ENCODE measurements around the gene KBTBD13. TPM values are rescaled to one million over a fixed set of nuclear protein-coding genes. Genes with fewer than 3 reads are reported as not detected.
A peak's percentile ranks its signal among the peaks of the same experiment; 100 is the strongest.

KBTBD13 gene
- total RNA-seq, 2 donors from 2014 or later, result 0.63 to 3.1 TPM

GRCh38 chr15:65095011-65095746 lies 18.6 kb downstream of the KBTBD13 start:
- Histone ChIP-seq H3K4me3 (no peak overlapping the region), H3K4me1 (ENCODE audit: control insufficient read depth in 1 of 2, low read depth in 2 of 2) (peaks cover 14 to 65% of the 10 kb centered on the region in 2 donors), H3K9me3 (no peaks in the 10 kb centered on the region), H3K27ac (peak overlapping the region; percentile 96 to 99), H3K36me3 (peaks cover 26% of the 10 kb centered on the region), H3K27me3 (replicated peaks; ENCODE audit: insufficient read depth) (no peaks in the 10 kb centered on the region)
- DNase-seq (ENCODE audit: low spot score) (no peak), ATAC-seq (ENCODE audit: insufficient number of reproducible peaks, low FRiP score, low read depth) (no peak)
- no peak for TF ChIP-seq CTCF (IDR thresholded peaks at IDR 0.05)

GRCh38 chr15:65095747-65096104 lies 19.2 kb downstream of the KBTBD13 start:
- H3K36me3 ChIP-seq, result peaks cover 26% of the 10 kb centered on the region
- DNase-seq (ENCODE audit: low spot score), result no peak
- H3K9me3 ChIP-seq, result no peaks in the 10 kb centered on the region
- H3K27ac ChIP-seq, result peak overlapping the region; percentile 96 to 99
- no peak for ATAC-seq (ENCODE audit: insufficient number of reproducible peaks, low FRiP score, low read depth)
- no peaks in the 10 kb centered on the region for H3K27me3 ChIP-seq (replicated peaks; ENCODE audit: insufficient read depth)
- no peak overlapping the region for H3K4me3 ChIP-seq
- no peak for TF ChIP-seq CTCF (IDR thresholded peaks at IDR 0.05)
- peaks cover 14 to 65% of the 10 kb centered on the region in 2 donors for H3K4me1 ChIP-seq (ENCODE audit: control insufficient read depth in 1 of 2, low read depth in 2 of 2)

- no peaks in the 10 kb centered on the region for H3K9me3 ChIP-seq
- peak overlapping the region in 1 of 2 donors; percentile 96 for H3K27ac ChIP-seq
- ATAC-seq (ENCODE audit: insufficient number of reproducible peaks, low FRiP score, low read depth) (no peak), DNase-seq (ENCODE audit: low spot score) (no peak)
- no peak overlapping the region for H3K4me3 ChIP-seq
- peaks cover 14 to 65% of the 10 kb centered on the region in 2 donors for H3K4me1 ChIP-seq (ENCODE audit: control insufficient read depth in 1 of 2, low read depth in 2 of 2)
- H3K36me3 ChIP-seq, result peaks cover 26% of the 10 kb centered on the region
- no peaks in the 10 kb centered on the region for H3K27me3 ChIP-seq (replicated peaks; ENCODE audit: insufficient read depth)
- TF ChIP-seq CTCF (IDR thresholded peaks at IDR 0.05), result no peak
Observed at GRCh38 chr15:65096481-65097385, 20.2 kb downstream of the KBTBD13 start.

- H3K36me3 ChIP-seq, result peaks cover 26% of the 10 kb centered on the region
- no peak overlapping the region for H3K4me3 ChIP-seq
- H3K4me1 ChIP-seq (ENCODE audit: control insufficient read depth in 1 of 2, low read depth in 2 of 2), result peaks cover 12 to 57% of the 10 kb centered on the region in 2 donors
Observed at GRCh38 chr15:65097651-65098263, 21.2 kb downstream of the KBTBD13 start.

More at GRCh38 chr15:65097651-65098263, 21.2 kb downstream of the KBTBD13 start:
- DNase-seq (ENCODE audit: low spot score) (no peak), ATAC-seq (ENCODE audit: insufficient number of reproducible peaks, low FRiP score, low read depth) (no peak)
- H3K9me3 ChIP-seq, result no peaks in the 10 kb centered on the region
- H3K27ac ChIP-seq, result no peak overlapping the region
- no peak for TF ChIP-seq CTCF (IDR thresholded peaks at IDR 0.05)
- no peaks in the 10 kb centered on the region for H3K27me3 ChIP-seq (replicated peaks; ENCODE audit: insufficient read depth)

Data from thoracic aorta (tissue), 2 donors.